GM12878 (cell line): ENCODE results near the gene FBLN7. TPM values are rescaled to one million over a fixed set of nuclear protein-coding genes. Genes with fewer than 3 reads are reported as not detected.

Source experiments
- ATAC-seq: fragments of 200-7000 bp; cut with Tn5 transposase; 3 replicates; pipeline ENCODE4 v1.9.1; 2020; ENCODE audit warnings: mild to moderate bottlenecking, moderate library complexity
- BruUV-seq: library from RNA; stranded (reverse); fragments of 400-500 nt; replicated peaks from 2 replicates; lab custom pipeline; 2021; lab: Mats Ljungman, UMichigan
- CTCF ChIA-PET: fragments of 300-600 bp; sonication (Branson Sonifier 250); formaldehyde crosslinking; extraction: SDS; loops from one replicate; lab custom pipeline; 2021; ENCODE audit warnings: inconsistent platforms; lab: Yijun Ruan, JAX
- POLR2A ChIA-PET: fragments of 350-600 bp; formaldehyde crosslinking; extraction: SDS; loops from one replicate; lab custom pipeline; 2021; ENCODE audit warnings: inconsistent platforms; lab: Charles Lee
- RAD21 ChIA-PET: fragments of 300-600 bp; sonication (Branson Sonifier 250); formaldehyde crosslinking; loops from one replicate; lab custom pipeline; 2023; ENCODE audit warnings: antibody characterized with exemption; ENCODE audit not compliant: unreplicated experiment; lab: Charles Lee
- SMC1A ChIA-PET: fragments of 300-600 bp; sonication (Branson Sonifier 250); formaldehyde crosslinking; loops from one replicate; lab custom pipeline; 2023; ENCODE audit not compliant: unreplicated experiment, uncharacterized antibody; lab: Charles Lee
- DNase-seq: peaks from one replicate; pipeline ENCODE4 v3.0.0-alpha.2; 2011; ENCODE audit warnings: low read depth, low spot score
- FAIRE-seq: peaks from 3 replicates; lab custom pipeline; 2011; peaks lifted over from hg19 to GRCh38; lab: Jason Lieb, UNC
- H2AFZ ChIP-seq: 2 replicates; pipeline ENCODE4 v1.6.0; 2011; ENCODE audit warnings: low read depth, low read length, control low read depth; ENCODE audit not compliant: control insufficient read depth
- H3K27ac ChIP-seq: 2 replicates; pipeline ENCODE4 v1.5.1; 2011; ENCODE audit warnings: control low read depth; ENCODE audit not compliant: control insufficient read depth, insufficient read depth
- H3K27me3 ChIP-seq, 2 experiments: replicated peaks in 1 of 2; 2 replicates each; pipeline versions ENCODE4 v1.6.0 to v1.6.1; 2011; ENCODE audit warnings: low read length in 1 of 2; ENCODE audit not compliant: control insufficient read depth in 2 of 2, insufficient read depth in 2 of 2
- H3K36me3 ChIP-seq, 2 experiments: 2 replicates each; pipeline ENCODE4 v1.5.1; 2011; ENCODE audit warnings: low read length in 1 of 2; ENCODE audit not compliant: control insufficient read depth in 2 of 2, insufficient read depth in 2 of 2
- H3K4me1 ChIP-seq: 2 replicates; pipeline ENCODE4 v1.6.1; 2011; ENCODE audit warnings: mild to moderate bottlenecking, low read length, moderate library complexity, mixed read lengths; ENCODE audit not compliant: control insufficient read depth, insufficient read depth
- H3K4me2 ChIP-seq: 2 replicates; pipeline ENCODE4 v1.6.0; 2011; ENCODE audit warnings: control low read depth; ENCODE audit not compliant: control insufficient read depth, insufficient read depth
- H3K4me3 ChIP-seq: fragments of 200-600 bp; sonication (generic); 2 replicates; pipeline ENCODE4 v1.5.1; 2016
- H3K79me2 ChIP-seq: 2 replicates; pipeline ENCODE4 v1.6.0; 2011; ENCODE audit warnings: low read length; ENCODE audit not compliant: control insufficient read depth, insufficient read depth
- H3K9ac ChIP-seq: 2 replicates; pipeline ENCODE4 v1.8.0; 2011; ENCODE audit warnings: low read length, control low read depth, mixed read lengths; ENCODE audit not compliant: control insufficient read depth, insufficient read depth
- H3K9me3 ChIP-seq: replicated peaks from 3 replicates; pipeline ENCODE4 v1.5.1; 2011; ENCODE audit warnings: mild to moderate bottlenecking, low read length; ENCODE audit not compliant: control insufficient read depth, insufficient read depth
- H4K20me1 ChIP-seq: 2 replicates; pipeline ENCODE4 v1.6.0; 2011; ENCODE audit not compliant: control insufficient read depth, insufficient read depth
- ASH2L ChIP-seq: fragments of 300-600, 200-600 bp; sonication (generic); IDR thresholded peaks from 2 replicates; pipeline ENCODE4 v1.6.1; 2017; ENCODE audit warnings: low read depth, mild to moderate bottlenecking, borderline replicate concordance
- ATF3 ChIP-seq: IDR thresholded peaks from 2 replicates; pipeline ENCODE4 v1.6.1; 2011; ENCODE audit warnings: low read depth, mild to moderate bottlenecking, low read length, moderate library complexity, borderline replicate concordance; ENCODE audit errors: extremely low read depth
- BACH1 ChIP-seq: fragments of 450-650 bp; IDR thresholded peaks from 2 replicates; pipeline ENCODE4 v1.6.1; 2017; ENCODE audit warnings: mild to moderate bottlenecking, borderline replicate concordance
- ESRRA ChIP-seq: IDR thresholded peaks from 2 replicates; pipeline ENCODE4 v1.6.1; 2012; ENCODE audit warnings: mild to moderate bottlenecking, low read length, improper control_type of control experiment
- FOXM1 ChIP-seq: IDR thresholded peaks from 2 replicates; pipeline ENCODE4 v1.6.1; 2012; ENCODE audit warnings: low read depth, mild to moderate bottlenecking, inconsistent platforms, low read length, moderate library complexity
- HDGF ChIP-seq: fragments of 450-650 bp; IDR thresholded peaks from 2 replicates; pipeline ENCODE4 v1.6.1; 2016; ENCODE audit warnings: antibody characterized with exemption
- IRF5 ChIP-seq: fragments of 450-650 bp; IDR thresholded peaks from 2 replicates; pipeline ENCODE4 v1.6.1; 2017; ENCODE audit warnings: borderline replicate concordance
- KLF5 ChIP-seq: fragments of 450-650 bp; IDR thresholded peaks from 2 replicates; pipeline ENCODE4 v1.6.1; 2014; ENCODE audit warnings: mild to moderate bottlenecking; ENCODE audit not compliant: partially characterized antibody
- PAX5 ChIP-seq: IDR thresholded peaks from 2 replicates; pipeline ENCODE4 v1.6.1; 2011; ENCODE audit warnings: low read depth, low read length, borderline replicate concordance
- POLR2AphosphoS2 ChIP-seq: IDR thresholded peaks from 2 replicates; pipeline ENCODE4 v1.6.1; 2011; ENCODE audit warnings: low read depth, mild to moderate bottlenecking, low read length, improper control_type of control experiment, moderate library complexity
- RELA ChIP-seq: fragments of 450-650 bp; IDR thresholded peaks from 2 replicates; pipeline ENCODE4 v1.8.0; 2014; ENCODE audit warnings: borderline replicate concordance; ENCODE audit not compliant: partially characterized antibody
- RUNX3 ChIP-seq: IDR thresholded peaks from 2 replicates; pipeline ENCODE4 v1.6.1; 2012; ENCODE audit warnings: low read length, inconsistent platforms
- SMARCA5 ChIP-seq: fragments of 450-650 bp; IDR thresholded peaks from 2 replicates; pipeline ENCODE4 v1.6.1; 2017; ENCODE audit warnings: mild to moderate bottlenecking
- SMC3 ChIP-seq: IDR thresholded peaks from 2 replicates; pipeline ENCODE4 v1.6.1; 2011; ENCODE audit warnings: low read length, improper control_type of control experiment, borderline replicate concordance
- SUPT20H ChIP-seq: IDR thresholded peaks from 2 replicates; pipeline ENCODE4 v1.6.1; 2011; ENCODE audit warnings: low read depth, mild to moderate bottlenecking, low read length, moderate library complexity, borderline replicate concordance; ENCODE audit not compliant: control insufficient read depth
- SUZ12 ChIP-seq: fragments of 200-600 bp; sonication (generic); IDR thresholded peaks from one replicate; pipeline ENCODE4 v1.6.1; 2018; ENCODE audit warnings: antibody characterized with exemption, mild to moderate bottlenecking; ENCODE audit not compliant: unreplicated experiment
- TBL1XR1 ChIP-seq: IDR thresholded peaks from 2 replicates; pipeline ENCODE4 v1.6.1; 2012; ENCODE audit warnings: low read depth, low read length, improper control_type of control experiment
- USF1 ChIP-seq: IDR thresholded peaks from 2 replicates; pipeline ENCODE4 v1.6.1; 2011; ENCODE audit warnings: borderline replicate concordance, low read depth, mild to moderate bottlenecking, moderate library complexity, mixed read lengths, low read length; ENCODE audit not compliant: insufficient read depth; ENCODE audit errors: extremely low read length
- ZNF207 ChIP-seq: fragments of 450-650 bp; IDR thresholded peaks from 2 replicates; pipeline ENCODE4 v1.6.1; 2014; ENCODE audit warnings: antibody characterized with exemption, mild to moderate bottlenecking, borderline replicate concordance
- ZNF24 ChIP-seq: fragments of 450-650 bp; IDR thresholded peaks from 2 replicates; pipeline ENCODE4 v1.6.1; 2017; ENCODE audit warnings: antibody characterized with exemption, mild to moderate bottlenecking
- WGBS: methylation state at CpG from one replicate; pipeline ENCODE4 v1.1.6; 2016; ENCODE audit warnings: low lambda C conversion rate; ENCODE audit not compliant: insufficient replicate concordance, insufficient coverage; ENCODE audit errors: missing lambda C conversion rate; 5-methylcytosine and 5-hydroxymethylcytosine counted together
- in situ Hi-C: fragments of 300-500 bp; cut with MboI; formaldehyde crosslinking; loops from 9 replicates; pipeline ENCODE4 v1.14.3; 2018; ENCODE audit warnings: mixed read lengths
- intact Hi-C: fragments of 100-400 bp; cut with micrococcal nuclease; formaldehyde crosslinking; loops from one replicate; pipeline ENCODE4 v1.14.2; 2022; ENCODE audit not compliant: unreplicated experiment
- polyA plus RNA-seq, 11 experiments: library from polyadenylated mRNA; depleted of rRNA in 4 of 11; unstranded in 6 of 11; stranded (reverse) in 5 of 11; fragments of >200 nt; fragmentation: Nextera tagmentation in 4 of 11; fragmentation: Illumina TruSeq in 1 of 11; extraction: Ambion mirVana in 4 of 11; extraction: Trizol in 1 of 11; gene quantifications; 1 replicate in 1 of 11; 2 replicates in 10 of 11; pipeline versions ENCODE4 v1.2.1 to v1.2.3, GENCODE V29; 2011 to 2016; ENCODE audit warnings: inconsistent platforms in 2 of 11, missing spikeins in 2 of 11, low read depth in 1 of 11
- total RNA-seq, 4 experiments: library from RNA; depleted of rRNA in 3 of 4; stranded (reverse); fragments of >200 nt in 3 of 4; fragmentation: Illumina TruSeq in 1 of 4; extraction: Trizol in 1 of 4; gene quantifications; 2 replicates each; pipeline versions ENCODE4 v1.2.1 to v1.2.3, GENCODE V29; 2013 to 2021

Gene FBLN7
- total and polyA plus RNA-seq, 10 of the 15 experiments (the other 5 are each of a cell fraction or from before 2014, with no cell fraction given): 0.01 to 0.10 (median 0.01) TPM; not detected in 7

GRCh38 chr2:112220186-112220585 lies 82.0 kb downstream of the FBLN7 start (continued):
- no peak for TF ChIP-seq SUPT20H
- no peak for TF ChIP-seq HDGF
- no peak for TF ChIP-seq SMARCA5
- TF ChIP-seq KLF5: no peak
- no peak for TF ChIP-seq RUNX3
- no peak for TF ChIP-seq ESRRA
- TF ChIP-seq USF1: no peak
- no peak for TF ChIP-seq ZNF207
- no peak for TF ChIP-seq ASH2L
- no peak for TF ChIP-seq FOXM1
- no peak for TF ChIP-seq SUZ12
- TF ChIP-seq SMC3: no peak
- TF ChIP-seq ATF3: no peak
- TF ChIP-seq TBL1XR1: no peak
- TF ChIP-seq, all 136 proteins: peak for 0

GRCh38 chr2:112220831-112221230 lies 82.6 kb downstream of the FBLN7 start:
- in situ Hi-C loops (no loop called here), intact Hi-C loops (no loop called here)
- H3K36me3 ChIP-seq: peaks cover 3 to 7% of the 10 kb centered on the region in 2 experiments; a peak in 2 of 4 replicates
- H3K4me3 ChIP-seq: no peak overlapping the region
- H3K4me1 ChIP-seq: no peaks in the 10 kb centered on the region
- ChIA-PET SMC1A (no interaction called here), CTCF (no interaction called here), RAD21 (no interaction called here), POLR2A (no interaction called here)
- DNase-seq (no peak), ATAC-seq (no peak), FAIRE-seq (no peak)
- H3K79me2 ChIP-seq: no peaks in the 10 kb centered on the region
- no TSS peak for BruUV-seq
- H3K9me3 ChIP-seq: peaks cover 3% of the 10 kb centered on the region; the same call in 2 of the 3 replicates
- no peak overlapping the region for H3K27ac ChIP-seq
- H3K9ac ChIP-seq: no peak overlapping the region
- 98% methylated on average over 3 of the region's 3 CpGs for WGBS
- H3K4me2 ChIP-seq: no peak overlapping the region
- no peak overlapping the region for H2AFZ ChIP-seq
- no peaks in the 10 kb centered on the region for H4K20me1 ChIP-seq
- no peaks in the 10 kb centered on the region for H3K27me3 ChIP-seq
- TF ChIP-seq SUPT20H (no peak), ZNF24 (no peak), BACH1 (no peak), POLR2AphosphoS2 (no peak), RELA (no peak), FOXM1 (no peak), PAX5 (no peak), IRF5 (no peak)
